ENCODE results near the gene PEAR1.

PEAR1 gene

DNA sequence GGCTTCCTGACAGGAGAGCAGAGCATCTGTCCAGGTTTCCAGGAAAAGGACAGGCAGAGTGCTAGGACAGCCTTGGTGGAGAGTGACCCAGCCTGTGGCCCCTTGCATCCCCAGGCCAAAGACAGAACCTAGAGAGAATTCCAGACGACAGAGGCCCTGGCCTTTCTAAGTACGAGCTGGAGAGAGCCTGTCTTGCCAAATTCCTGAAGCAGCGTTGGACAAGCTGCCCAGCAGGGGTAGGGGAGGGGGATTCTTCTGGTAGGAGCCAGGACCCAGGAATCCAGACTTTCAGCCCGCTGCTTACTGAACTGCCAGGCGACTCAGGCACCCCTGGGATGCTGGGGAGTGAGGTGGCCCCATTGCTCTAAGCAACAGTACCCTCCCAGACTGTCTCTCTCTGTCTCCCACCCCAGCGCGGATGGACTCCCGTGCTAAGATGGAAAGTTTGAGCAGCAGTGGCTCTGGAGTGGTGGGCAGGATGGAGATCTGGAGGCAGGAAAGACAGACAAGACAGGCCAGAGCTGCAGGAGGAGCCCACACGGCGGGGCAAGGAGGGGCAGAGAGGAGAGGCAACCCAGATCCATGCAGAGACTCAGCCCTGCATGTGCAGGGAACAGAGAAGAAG is 8.8 kb upstream of the PEAR1 start:
- no peak for DNase-seq

DNA sequence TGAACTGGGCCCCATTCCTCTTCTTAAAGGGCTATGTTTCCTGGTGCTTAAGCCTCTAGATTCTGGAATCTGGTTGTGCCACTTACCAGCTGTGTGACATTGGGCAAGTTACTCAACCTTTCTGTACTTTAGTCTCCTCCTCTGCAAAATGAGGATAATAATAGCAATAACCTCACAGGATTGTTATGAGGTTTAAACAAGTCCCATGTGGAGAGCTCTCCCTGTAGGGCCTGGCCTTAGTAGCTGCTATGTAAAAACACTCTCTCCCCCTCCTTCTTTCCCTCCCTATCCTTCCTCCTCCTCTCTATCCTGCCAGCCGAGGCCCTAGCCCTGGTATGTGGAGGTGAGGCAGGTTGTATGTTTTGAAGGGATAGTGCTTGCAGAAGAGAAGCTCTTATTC is 8.2 kb upstream of the PEAR1 start:
- no peak for DNase-seq

DNA sequence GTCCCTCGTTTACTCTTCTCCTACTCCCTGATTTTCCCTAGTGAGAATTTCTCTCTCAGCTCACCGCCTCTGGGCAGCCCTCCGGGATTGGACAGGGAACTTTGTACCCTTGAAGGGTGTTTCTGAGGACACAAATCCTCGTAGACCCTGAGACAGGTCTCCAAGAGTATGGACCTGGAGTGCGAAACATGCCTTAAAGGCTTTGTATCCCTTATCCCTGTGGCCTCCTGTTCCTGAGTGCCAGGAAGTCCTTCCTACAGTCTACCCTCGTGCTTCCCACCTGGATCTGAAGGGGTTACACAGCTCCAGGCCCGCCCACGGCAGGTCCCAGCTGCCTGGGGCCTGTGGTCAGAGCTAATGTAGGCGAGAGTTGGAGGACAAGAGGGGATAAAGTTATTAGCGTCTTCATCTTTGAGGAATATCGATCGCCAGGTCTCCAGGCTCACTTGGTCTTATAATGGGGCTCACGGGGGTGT is 7.6 kb upstream of the PEAR1 start:
- DNase-seq: no peak

DNA sequence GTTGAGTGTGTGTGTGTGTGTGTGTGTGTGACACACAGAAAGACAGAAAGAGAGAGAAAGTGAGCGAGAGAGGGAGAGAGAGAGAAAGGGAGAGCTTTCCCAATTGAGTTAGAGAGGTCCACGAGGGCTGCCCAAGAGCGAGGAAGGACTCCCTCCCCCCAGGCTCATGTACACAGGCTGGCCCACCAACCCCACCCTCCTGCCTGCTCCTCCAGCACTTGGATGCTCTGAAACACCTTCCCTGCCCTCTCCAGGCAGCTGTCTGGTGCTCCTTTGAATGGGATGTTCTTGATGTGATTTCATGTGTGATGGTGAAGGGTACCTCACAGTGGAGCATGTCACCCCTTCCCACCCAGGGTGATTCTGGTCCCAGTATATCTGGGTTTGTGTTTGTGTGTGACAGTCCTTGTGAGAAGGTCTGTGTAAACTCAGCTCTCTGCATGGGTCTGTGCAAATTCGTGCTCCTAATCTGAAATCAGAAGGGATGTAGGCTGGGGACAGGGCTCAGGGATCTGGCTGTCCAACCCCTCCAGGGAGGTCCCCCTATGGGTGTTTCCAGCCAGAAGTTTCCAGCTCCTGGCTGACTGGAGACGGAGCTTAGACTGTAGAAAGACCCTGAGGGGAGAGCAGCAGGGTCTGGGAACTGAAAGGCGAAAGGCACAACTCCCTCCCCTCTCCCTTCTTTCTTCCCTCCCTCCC is 6.8 kb upstream of the PEAR1 start:
- DNase-seq: no peak

DNA sequence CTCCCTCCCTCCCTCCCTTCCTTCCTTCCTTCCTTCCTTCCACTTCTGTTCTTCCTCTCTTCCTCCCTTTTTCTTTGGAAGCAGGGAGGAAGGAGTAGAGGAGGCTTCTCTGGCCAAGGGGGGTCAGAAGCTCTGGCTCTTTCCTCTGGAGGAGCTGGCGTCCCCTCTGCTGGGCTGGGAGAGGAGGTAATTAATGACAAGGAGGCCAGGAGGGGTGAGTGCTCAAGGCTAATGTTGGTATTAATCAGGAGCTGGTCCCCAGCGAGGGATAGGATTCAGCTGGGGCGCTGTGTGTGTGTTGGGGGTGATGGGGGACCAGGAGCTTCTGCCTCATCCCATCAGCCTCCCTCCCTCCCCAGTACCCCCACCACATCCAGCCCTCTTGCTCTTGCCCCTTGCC is 6.2 kb upstream of the PEAR1 start:
- DNase-seq: no peak

DNA sequence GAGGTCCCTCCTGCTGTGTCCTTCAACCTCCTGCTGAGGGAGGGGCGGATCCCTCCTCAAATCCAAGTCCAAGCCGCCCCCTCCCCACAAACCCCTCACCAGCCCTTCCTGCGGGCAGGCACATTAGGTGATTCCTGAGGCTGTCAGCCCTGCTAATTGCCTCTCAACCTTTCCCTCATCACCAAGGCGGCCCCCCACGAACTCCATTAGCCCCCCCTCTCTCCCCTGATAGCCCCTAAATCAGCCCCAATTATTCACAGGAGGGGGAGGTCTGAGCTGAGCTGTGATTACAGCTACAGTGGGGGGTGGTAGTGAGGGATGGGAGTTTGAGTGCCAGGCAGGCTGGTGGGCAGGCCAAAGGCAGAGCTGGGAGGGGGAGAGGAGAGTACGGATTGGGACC is 5.8 kb upstream of the PEAR1 start:
- no peak for DNase-seq

DNA sequence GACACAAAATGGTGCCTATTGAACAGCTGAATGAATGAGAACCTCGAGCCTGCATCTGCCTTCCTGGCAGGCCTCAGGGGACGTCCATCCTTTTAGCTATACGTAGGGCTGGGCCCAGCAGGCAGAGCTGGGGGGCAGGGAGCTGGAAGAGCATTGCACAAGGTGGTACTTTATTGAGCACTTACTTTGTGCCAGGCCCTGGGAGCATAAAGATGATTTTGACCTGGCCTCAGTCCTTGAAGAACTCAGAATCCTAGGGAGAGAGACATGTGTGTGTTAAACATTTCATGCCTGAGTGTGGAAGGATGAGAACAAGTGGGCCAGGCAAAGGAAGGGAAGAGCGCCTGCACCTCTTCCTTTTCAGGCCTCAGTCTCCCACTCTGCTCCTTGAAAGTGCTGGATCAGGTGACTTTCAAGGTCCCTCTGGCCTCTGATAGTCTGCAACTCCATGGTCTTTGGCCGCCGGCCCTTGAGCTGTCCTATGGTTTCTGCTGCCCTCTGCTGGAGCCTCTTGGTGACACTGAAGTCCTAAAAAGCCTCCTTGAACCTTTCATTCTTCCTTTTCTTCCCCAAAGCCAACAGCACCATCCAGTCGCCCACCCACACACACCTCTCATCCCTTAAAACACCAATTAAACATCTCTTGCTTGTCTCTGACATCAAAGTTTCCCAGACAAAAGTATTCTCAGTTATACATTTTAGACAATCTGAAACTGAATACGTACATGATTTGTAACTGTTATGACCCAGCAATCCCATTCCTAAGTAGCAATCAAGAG is 3.5 kb upstream of the PEAR1 start:
- peak; percentile 71 for DNase-seq

DNA sequence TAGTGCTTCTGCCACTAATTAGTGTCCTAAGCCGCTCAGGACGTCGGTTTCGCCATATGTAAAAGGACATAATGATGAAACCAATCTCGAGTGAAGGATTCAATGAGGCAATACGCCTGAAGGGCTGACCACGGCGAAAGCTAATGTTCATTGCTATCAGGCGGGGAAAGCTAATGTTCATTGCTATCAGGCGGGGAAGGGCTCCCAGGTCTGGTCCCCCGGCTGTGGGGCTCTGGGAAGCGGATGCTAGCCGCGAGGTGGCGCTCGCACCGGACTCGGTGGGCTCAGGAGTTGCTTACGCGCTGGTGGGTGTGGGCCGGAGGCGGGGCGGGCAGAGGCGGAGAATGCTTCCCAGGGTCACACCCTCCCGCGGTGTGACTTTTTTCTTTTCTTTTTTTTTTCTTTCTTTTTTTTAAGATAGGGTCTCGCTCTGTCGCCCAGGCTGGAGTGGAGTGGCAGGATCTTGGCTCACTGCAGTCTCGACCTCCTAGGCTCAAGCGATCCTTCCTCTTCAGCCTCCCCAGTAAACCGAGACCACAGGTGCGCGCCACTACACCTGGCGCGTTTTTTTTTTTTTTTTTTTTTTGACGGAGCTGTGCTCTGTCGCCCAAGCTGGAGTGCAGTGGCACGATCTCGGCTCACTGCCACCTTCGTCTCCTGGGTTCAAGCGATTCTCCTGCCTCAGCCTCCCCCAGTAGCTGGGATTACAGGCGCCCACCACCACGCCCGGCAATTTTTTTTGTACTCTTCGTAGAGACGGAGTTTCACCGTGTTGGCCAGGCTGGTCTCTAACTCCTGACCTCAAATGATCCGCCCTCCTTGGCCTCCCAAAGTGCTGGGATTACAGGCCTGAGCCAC is 1.1 kb upstream of the PEAR1 start:
- peak; percentile 78 for DNase-seq

DNA sequence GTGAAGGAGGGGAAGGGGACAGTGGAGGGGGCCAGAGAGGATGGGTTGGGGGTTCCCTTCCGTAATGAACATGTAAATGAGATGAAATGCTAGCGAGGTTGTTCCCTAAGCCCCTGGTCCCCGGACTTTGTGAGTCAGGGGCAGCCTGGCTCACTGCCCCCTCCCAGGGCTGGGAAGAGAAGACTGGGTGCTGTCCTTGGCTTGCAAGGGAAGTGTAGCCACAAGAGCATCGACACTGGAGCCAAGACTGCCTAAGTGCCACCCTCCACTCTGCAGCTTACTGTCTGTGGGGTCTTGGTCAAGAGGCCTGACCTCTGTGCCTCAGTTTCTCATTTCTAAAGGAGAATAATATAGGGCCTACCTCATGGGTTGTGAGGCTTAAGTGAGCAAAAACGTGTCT is 483 bp downstream of the PEAR1 start:
- no peak for DNase-seq

DNA sequence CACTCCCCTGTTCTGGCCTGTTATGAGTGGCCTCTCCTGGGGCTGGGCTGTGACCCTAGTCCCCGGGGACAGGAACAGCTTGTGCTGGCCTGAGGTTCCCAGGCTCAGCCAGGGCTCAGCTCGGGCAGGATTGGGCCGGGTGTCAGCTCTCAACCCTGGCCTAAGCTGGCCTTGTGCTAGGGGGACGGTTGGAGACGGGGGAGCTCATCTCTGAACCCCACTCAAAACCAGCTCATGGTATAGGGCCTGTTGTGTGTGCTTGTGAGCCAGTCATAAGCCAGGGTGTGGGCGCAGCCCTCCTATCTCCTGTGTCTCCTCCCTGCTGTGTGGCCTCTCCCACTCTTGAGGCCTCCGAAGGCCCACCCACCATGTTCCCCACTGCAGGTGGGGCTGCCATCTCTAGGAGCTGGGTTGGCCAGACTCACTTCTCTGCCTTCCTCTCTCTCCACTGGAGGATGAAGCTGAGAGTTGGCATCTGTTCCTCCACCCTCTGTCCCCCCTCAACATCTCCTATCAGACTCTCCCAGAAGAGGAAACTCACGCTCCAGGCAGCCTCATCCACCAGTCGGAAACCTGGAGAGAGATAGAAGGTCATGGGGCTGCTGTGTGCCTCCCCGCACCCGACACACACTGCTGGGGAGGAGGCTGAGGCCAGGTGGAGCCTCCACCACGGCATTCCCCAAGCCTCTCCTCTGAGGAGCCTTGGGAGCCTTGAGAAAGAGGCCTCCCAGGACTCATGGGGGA is 1.4 kb downstream of the PEAR1 start:
- DNase-seq: no peak

DNA sequence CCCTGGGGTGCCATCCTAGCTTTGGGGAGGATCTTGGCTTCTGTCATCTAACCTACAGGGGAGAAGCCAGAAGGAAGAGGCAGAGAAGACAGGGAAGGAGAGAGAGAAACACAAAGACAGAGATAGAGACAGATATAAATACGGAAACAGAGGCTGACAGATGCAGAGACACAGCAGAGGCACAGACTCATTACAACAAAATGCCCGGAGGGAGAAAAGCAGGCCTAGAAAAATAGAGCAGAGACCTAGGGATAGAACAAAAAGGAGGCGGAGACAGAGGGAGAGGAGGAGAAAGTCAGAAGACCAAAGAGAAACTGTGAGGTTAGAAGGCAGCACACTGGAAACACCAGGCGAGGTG is 1.9 kb downstream of the PEAR1 start:
- no peak for DNase-seq

DNA sequence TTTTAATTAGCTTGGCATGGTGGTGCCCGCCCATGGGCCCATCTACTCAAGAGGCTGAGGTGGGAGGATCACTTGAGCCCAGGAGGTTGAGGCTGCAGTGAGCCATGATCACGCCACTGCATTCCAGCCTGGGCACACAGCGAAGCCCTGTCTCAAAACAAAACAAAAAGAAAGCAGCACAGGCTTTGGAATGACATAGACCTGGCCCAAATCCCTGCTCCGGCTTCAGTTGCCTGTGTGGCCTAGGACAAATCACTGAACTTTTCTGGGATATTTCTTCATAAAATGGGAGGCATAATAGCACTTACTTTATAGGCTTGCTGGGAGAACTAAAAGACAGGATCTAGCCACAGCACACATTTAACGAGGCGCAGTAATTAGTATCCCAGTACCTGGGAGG is 2.4 kb downstream of the PEAR1 start:
- DNase-seq: no peak

DNA sequence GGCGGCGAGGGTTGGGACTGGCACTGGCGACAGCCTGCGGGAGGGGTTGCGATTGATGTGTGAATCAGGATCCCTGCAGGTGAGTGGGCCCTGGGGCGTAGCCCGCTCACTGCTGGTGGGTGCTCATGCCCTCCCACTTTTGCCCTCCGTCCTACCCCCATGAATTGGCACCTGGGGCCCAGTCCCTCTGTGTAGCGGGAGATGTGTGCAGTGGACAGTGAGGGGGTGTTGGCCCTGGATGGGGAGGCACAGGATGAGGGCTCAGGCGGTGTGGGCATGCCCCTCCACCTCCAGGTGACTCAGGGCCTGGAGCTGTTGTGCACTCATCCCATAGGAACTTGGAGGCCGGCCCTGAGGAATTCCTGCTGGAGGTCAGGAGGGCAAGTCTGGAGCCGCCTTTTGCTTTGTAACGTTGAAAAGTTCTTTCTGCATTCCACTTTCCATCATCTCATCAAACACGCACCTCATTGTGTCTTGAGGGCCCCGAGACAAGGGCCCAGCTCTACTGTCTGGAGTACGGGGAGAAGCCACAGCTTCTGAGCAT is 3.0 kb downstream of the PEAR1 start:
- no peak for DNase-seq

DNA sequence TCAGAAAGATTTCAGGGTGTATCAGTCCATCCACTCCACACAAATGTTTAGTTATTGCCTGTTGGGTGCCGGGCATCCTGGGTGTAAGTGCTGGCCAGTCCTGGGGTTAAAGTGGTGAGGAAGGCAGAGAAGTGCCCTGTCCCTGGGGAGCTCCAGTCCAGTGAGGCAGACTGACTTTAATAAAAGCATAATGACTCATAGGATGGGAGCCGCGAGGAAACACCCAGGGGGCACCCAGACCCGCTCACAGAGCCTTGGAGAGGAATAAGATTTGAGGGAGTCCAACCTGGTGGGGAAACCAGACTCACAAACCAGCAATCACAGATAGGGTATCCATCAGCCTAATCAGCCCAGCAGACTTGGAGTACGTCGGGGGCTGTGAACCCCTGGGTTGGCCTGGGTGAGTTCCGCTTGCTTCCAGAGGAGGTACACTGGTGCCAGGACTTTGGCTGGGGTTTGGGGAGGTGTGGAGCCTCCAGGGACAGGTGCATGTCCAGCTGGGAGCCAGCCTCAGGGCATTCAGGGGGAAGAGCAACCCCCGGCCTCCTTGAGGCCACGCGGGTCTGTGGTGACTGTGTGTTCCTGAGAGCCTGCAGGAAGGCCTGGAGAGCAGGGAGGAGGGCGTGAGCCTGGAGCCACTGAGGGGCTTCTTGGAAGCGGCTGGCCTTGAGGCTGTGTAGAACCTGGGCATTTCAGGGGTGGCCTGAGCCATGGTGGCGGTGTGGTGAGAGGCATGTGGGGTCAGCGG is 3.7 kb downstream of the PEAR1 start:
- no peak for DNase-seq

DNA sequence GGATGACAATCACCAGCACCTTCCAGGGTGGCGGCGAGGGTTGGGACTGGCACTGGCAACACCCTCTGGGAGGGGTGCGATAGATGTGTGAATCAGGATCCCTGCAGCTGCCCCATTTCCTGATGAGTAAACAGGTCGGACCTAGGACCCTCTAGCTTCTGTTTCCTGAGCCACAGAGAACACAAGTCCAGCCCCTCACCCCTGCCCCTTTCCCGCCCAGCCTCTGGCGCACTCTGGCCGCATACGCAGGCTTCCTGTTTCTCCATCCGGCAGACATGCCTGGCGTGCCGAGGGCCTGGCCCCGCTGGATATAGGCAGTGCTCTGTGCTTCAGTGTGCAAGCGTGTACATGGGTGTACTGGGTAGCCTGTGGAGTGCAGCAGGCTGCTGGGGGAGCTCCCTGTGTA is 4.6 kb downstream of the PEAR1 start:
- no peak for DNase-seq

DNA sequence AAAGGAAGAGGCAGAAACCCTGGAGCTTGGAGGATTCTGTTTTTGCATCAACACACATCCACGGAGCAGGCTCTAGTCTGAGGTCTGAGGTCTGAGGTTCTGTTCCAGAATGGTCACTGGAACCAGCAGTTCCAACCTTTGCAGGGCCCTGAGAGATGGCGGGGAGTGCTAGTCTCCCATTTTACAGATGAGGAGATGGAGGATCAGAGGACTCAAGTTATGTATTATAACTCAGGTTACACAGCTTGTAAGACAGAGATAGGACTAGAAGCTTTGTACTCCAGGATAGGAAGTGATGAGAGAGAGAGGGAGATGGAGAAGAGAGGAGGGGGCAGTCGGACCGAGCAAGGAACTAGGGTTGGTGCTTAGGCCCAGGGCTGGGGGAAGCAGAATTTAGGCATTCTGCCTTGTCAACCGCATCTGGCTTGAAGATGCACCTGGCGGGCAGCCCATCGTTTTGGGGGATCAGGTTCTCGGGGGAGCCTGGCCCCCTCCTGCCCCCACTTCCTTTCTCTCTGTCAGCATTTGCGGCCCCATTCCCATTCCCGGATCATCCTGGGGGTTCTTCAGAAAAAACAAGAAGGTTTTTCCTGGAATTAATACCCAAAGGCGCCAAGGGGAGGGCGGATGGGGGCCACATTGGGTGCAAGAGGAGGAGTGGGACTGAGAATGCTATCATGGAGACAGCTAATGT is 5.6 kb downstream of the PEAR1 start:
- DNase-seq: no peak

DNA sequence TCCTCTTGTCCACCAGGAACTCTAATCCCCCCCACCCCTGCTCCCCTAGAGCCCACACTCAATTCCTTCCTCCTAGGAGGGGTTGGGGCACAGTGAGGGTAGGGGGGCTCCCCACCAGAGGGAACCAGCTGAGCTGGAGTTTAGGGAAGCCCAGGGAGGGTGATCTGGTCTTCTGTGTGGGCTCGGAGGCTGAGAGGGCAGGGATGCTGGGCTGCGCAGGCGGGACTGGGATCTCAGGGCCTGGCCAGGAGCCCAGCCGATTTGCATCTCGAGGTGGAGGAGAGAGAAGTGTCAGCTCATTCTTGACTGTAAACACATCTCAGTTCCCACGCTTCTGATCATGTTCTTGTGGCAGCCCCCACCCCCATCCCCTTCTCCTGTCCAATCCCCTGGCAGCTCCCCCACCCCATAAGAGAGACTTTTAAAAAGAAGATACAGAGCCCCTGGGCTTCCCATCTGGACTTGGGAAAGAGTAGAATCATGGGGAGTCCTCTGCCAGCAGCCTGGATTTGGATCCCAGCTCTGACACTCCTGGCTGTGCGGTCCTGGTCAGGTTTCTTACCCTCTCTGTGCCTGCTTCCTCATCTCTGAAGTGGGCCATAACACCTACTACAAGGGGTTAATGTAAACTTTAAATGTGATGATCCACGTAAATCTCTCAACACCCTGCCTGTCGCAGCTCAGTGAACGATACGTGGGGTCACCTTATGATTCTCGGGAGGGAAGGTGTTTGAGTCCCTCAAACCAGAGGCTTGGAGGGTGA is 6.6 kb downstream of the PEAR1 start:
- DNase-seq: no peak

DNA sequence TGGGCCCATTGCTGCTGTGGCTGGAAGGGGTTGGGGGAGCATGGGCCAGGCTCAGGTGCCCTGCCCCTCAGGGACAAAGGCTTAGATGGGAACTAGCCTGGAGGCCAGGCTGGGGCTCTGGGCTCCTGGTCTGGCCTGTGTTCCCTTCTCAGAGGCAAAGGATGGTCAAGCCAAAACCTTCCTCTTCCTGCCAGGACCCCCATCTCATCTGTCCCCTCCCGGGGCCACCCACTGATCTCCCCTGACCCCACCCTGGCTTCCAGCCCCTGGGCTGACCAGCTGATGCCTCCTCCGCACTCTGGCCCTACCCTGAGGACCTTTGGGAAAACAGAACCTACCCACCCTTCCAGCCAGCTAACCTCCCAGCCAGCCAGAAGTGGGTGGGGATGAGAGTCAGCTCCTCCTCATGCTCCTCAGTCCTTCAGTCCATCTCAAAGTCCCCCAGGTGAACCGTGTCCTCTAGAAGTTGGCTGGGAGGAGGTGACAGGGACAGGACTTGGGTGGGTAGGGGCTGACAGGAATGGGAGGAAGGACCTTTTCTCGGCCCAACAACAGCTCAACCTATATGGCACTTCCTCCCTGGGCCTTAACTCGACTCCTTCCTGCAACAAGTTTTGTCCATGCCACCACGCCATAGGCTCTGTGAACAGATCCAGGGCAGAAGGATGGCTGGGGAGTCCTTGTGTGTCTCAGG is 7.5 kb downstream of the PEAR1 start:
- no peak for DNase-seq

DNA sequence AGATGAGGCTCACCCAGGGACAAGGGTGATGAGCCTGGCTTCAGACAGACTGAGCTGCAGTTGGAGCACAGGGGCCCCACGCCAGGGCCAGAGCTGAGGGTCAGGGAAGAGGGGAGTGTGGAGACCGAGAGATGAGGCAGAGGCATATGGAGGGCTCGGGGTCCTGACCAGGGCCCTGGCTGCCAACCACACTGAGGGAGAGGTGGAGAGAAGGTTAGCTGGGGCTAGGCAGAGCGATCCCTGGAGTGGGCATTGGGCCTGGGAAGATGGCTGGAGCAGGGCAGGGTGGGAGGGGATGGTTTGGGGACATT is 8.0 kb downstream of the PEAR1 start:
- no peak for DNase-seq
